Limb (tissue), 2 donors: ENCODE measurements around the gene SHPK.
"Not testable (repeated sequence)": the region's sequence is repeated elsewhere in the genome, so short reads cannot be mapped to it uniquely, and the experiment has no call there.

ENCODE experiments used
- DNase-seq, 2 donors: peaks; one replicate each; pipeline ENCODE4 v3.0.0-alpha.2; 2016; ENCODE audit errors: extremely low spot score in 2 of 2

Gene SHPK

GRCh38 chr17:3590231-3590630 is 45.8 kb downstream of the SHPK start:
- no peak for DNase-seq

- no peak for DNase-seq
Observed at GRCh38 chr17:3589784-3590183, 46.3 kb downstream of the SHPK start.

- no peak for DNase-seq
Observed at GRCh38 chr17:3585826-3586225, 50.2 kb downstream of the SHPK start.

- no peak for DNase-seq
Observed at GRCh38 chr17:3583456-3583855, 52.6 kb downstream of the SHPK start.

- DNase-seq = no peak
Observed at GRCh38 chr17:3582915-3583314, 53.1 kb downstream of the SHPK start.

GRCh38 chr17:3578667-3579066 is 57.4 kb downstream of the SHPK start:
- not testable (repeated sequence) for DNase-seq

- DNase-seq = no peak
Observed at GRCh38 chr17:3576970-3577369, 59.1 kb downstream of the SHPK start.

GRCh38 chr17:3575511-3575910 is 60.5 kb downstream of the SHPK start:
- no peak for DNase-seq

- DNase-seq = no peak
Observed at GRCh38 chr17:3574231-3574630, 61.8 kb downstream of the SHPK start.

- no peak for DNase-seq
Observed at GRCh38 chr17:3573246-3574100, 62.6 kb downstream of the SHPK start.

- DNase-seq = no peak
Observed at GRCh38 chr17:3572231-3572630, 63.8 kb downstream of the SHPK start.

- DNase-seq = no peak
Observed at GRCh38 chr17:3571043-3571900, 64.8 kb downstream of the SHPK start.

- DNase-seq = no peak
Observed at GRCh38 chr17:3569534-3570137, 66.4 kb downstream of the SHPK start.

- no peak for DNase-seq
Observed at GRCh38 chr17:3566551-3566950, 69.5 kb downstream of the SHPK start.

GRCh38 chr17:3565143-3565542 is 70.9 kb downstream of the SHPK start:
- DNase-seq = no peak

GRCh38 chr17:3564241-3564640 is 71.8 kb downstream of the SHPK start:
- DNase-seq = not testable (repeated sequence)

GRCh38 chr17:3559270-3559645 is 76.8 kb downstream of the SHPK start:
- no peak for DNase-seq

GRCh38 chr17:3558603-3559269 is 77.3 kb downstream of the SHPK start:
- no peak for DNase-seq
